SK-N-SH (cell line): ENCODE measurements around the gene EPHB2. TPM values are rescaled to one million over a fixed set of nuclear protein-coding genes. Genes with fewer than 3 reads are reported as not detected.

Experiments
- polyA plus RNA-seq, 3 experiments: library from polyadenylated mRNA; depleted of rRNA; stranded (reverse); fragments of >200 nt; gene quantifications; 2 replicates each; pipeline ENCODE4 v1.2.3, GENCODE V29; 2012
- small RNA-seq, 7 experiments: library from RNA; depleted of rRNA; stranded (forward); fragments of <200 nt; gene quantifications; one replicate each; pipeline ENCODE3, GENCODE V24; 2012

EPHB2 gene
- polyA plus RNA-seq, 1 of the 3 experiments (the other 2 are of a cell fraction): 25.2 TPM

Small RNAs within 50 kb of the gene (small RNA-seq; reads per million reads assigned to genes)
- gene MIR4253: 0 to 0.19 (median 0) reads per million in 7 experiments
- 0 to 1.9 (median 0) reads per million in 7 experiments for gene MIR4684

Other genes starting within 250 kb of the EPHB2 start
- 0.02 and 0.18 TPM in 2 replicates for gene EPHA8, start 147.3 kb upstream of the EPHB2 start, polyA plus RNA-seq (2012; rRNA removed)
- gene C1QA, start 74.2 kb upstream of the EPHB2 start, polyA plus RNA-seq (2012; rRNA removed): not detected in 2 replicates
- not detected in 2 replicates for gene C1QC, start 67.2 kb upstream of the EPHB2 start, polyA plus RNA-seq (2012; rRNA removed)
- not detected in 2 replicates for gene C1QB, start 57.6 kb upstream of the EPHB2 start, polyA plus RNA-seq (2012; rRNA removed)